Osteocyte (in vitro differentiated cells): Measurements from ENCODE around the gene RNF40. TPM values are rescaled to one million over a fixed set of nuclear protein-coding genes. Genes with fewer than 3 reads are reported as not detected.
"Not testable (repeated sequence)": the region's sequence is repeated elsewhere in the genome, so short reads cannot be mapped to it uniquely, and the experiment has no call there.

Source experiments
- DNase-seq: peaks from one replicate; pipeline ENCODE4 v3.0.0; 2021; ENCODE audit warnings: mixed read lengths; ENCODE audit not compliant: unreplicated experiment; ENCODE audit errors: extremely low spot score
- H3K27ac Mint-ChIP-seq: one replicate; pipeline ENCODE4 v1.8.0; 2021; ENCODE audit warnings: mild to moderate bottlenecking, mixed read lengths; ENCODE audit not compliant: unreplicated experiment
- H3K27me3 Mint-ChIP-seq: one replicate; pipeline ENCODE4 v1.8.0; 2021; ENCODE audit warnings: mixed read lengths; ENCODE audit not compliant: unreplicated experiment
- H3K36me3 Mint-ChIP-seq: one replicate; pipeline ENCODE4 v1.8.0; 2021; ENCODE audit warnings: mixed read lengths; ENCODE audit not compliant: unreplicated experiment
- H3K4me1 Mint-ChIP-seq: one replicate; pipeline ENCODE4 v1.8.0; 2021; ENCODE audit warnings: mixed read lengths; ENCODE audit not compliant: unreplicated experiment
- H3K4me3 Mint-ChIP-seq: one replicate; pipeline ENCODE4 v1.8.0; 2021; ENCODE audit warnings: mild to moderate bottlenecking, moderate library complexity, mixed read lengths; ENCODE audit not compliant: unreplicated experiment
- H3K9me3 Mint-ChIP-seq: one replicate; pipeline ENCODE4 v1.8.0; 2021; ENCODE audit warnings: mixed read lengths; ENCODE audit not compliant: unreplicated experiment
- total RNA-seq: library from RNA; stranded (reverse); gene quantifications from 2 replicates; pipeline ENCODE4 v1.2.1, GENCODE V29; 2021
- TF ChIP-seq, protein P1 (sequence below): fragments of 200-600 bp; sonication (generic); IDR thresholded peaks from 2 replicates; pipeline ENCODE4 v1.5.0; 2021; ENCODE audit warnings: antibody characterized with exemption, mild to moderate bottlenecking, moderate library complexity

The RNF40 gene
- total RNA-seq, 1 donor from 2014 or later, result 118 TPM

DNA sequence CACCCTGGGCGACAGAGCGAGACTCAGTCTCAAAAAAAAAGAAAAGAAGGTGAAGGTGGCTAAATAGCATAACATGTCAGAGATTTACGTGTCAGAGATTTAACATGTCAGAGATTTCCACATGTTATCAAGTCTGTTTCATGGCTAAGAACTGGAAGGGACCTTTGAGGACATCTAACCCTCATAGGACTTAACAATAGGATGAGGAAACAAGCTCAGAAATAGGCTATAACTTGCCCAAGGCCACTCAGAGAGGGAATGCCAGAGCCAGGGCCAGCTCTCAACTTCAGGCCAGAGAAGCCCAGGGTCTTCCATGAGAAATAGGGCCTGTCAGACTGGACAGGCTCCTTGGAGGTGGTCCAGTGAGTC, 51.7 kb downstream of the RNF40 start:
- H3K36me3 Mint-ChIP-seq, result no peaks in the 10 kb centered on the region
- peaks cover 3% of the 10 kb centered on the region for H3K27me3 Mint-ChIP-seq
- H3K27ac Mint-ChIP-seq, result peak overlapping the region; percentile 78
- H3K4me3 Mint-ChIP-seq, result peak overlapping the region; percentile 80
- no peaks in the 10 kb centered on the region for H3K9me3 Mint-ChIP-seq
- DNase-seq, result no peak
- peaks cover 11% of the 10 kb centered on the region for H3K4me1 Mint-ChIP-seq
- TF ChIP-seq, protein P1, sequence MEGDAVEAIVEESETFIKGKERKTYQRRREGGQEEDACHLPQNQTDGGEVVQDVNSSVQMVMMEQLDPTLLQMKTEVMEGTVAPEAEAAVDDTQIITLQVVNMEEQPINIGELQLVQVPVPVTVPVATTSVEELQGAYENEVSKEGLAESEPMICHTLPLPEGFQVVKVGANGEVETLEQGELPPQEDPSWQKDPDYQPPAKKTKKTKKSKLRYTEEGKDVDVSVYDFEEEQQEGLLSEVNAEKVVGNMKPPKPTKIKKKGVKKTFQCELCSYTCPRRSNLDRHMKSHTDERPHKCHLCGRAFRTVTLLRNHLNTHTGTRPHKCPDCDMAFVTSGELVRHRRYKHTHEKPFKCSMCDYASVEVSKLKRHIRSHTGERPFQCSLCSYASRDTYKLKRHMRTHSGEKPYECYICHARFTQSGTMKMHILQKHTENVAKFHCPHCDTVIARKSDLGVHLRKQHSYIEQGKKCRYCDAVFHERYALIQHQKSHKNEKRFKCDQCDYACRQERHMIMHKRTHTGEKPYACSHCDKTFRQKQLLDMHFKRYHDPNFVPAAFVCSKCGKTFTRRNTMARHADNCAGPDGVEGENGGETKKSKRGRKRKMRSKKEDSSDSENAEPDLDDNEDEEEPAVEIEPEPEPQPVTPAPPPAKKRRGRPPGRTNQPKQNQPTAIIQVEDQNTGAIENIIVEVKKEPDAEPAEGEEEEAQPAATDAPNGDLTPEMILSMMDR, result no peak

DNA sequence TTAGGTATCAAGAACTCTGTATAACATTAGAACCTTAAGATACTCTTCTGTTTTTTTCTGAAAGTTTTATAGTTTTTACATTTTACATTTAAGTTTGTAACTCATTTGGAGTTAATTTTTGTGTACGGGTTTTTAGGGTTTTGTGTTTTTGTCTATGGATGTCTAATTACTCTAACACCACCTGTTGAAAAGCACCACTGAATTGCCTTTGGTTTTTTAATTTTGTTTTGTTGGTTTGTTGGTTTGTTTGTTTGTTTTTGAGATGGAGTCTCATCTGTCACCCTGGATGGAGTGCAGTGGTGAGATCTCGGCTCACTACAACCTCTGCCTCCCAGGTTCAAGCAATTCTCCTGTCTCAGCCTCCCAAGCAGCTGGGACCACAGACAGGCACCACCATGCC, 54.6 kb downstream of the RNF40 start:
- DNase-seq, result no peak
- Mint-ChIP-seq H3K27me3 (peaks cover under 1% of the 10 kb centered on the region), H3K27ac (no peak overlapping the region), H3K9me3 (peaks cover 2% of the 10 kb centered on the region), H3K4me1 (peaks cover 11% of the 10 kb centered on the region), H3K4me3 (no peak overlapping the region), H3K36me3 (no peaks in the 10 kb centered on the region)
- TF ChIP-seq, protein P1, result no peak

DNA sequence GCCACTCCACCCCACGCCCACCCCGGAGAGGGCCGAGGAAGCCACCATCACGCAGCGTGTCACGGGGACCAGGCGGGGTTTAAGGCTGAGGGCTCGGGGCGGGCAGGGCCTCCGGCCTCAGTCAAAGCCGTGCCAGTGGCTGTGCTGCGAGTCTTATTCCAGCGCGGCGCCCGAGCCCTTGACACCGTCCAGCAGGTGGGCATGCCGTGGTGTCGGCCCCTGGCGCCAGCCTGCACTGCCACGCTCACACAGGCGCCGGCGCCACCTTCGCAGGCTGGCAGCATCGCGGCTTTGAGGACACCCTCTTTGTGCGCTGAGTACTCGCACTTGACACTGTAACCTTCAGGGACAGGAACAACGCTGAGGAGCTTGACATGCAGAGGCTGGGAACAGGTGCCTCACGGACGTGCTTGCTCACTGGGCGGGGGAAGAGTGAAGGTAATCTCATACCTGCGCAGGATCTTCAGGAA, 58.9 kb downstream of the RNF40 start:
- no peaks in the 10 kb centered on the region for H3K27me3 Mint-ChIP-seq
- H3K4me1 Mint-ChIP-seq, result no peaks in the 10 kb centered on the region
- H3K36me3 Mint-ChIP-seq, result no peaks in the 10 kb centered on the region
- peaks cover 4% of the 10 kb centered on the region for H3K9me3 Mint-ChIP-seq
- no peak overlapping the region for H3K4me3 Mint-ChIP-seq
- no peak overlapping the region for H3K27ac Mint-ChIP-seq
- DNase-seq, result no peak
- TF ChIP-seq, protein P1, result no peak

DNA sequence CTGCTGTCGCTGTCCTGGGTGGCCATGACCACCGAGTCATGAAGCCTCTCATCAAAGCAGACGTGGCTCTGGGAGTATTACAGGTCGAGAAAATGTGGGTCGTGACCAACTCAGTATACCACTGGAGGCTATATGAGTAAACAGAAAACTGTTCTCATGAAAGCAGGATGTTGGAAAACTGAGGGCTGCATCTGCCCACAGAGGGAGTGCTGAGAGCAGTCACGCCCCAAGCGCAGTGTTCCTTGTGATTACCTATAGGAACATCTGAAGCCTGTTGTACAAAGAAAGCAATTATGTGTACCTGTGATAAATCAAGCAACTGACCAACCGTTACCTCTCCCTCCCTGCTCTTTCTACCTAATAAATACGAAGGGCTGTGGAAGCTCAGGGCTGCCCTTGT, 59.3 kb downstream of the RNF40 start:
- H3K4me1 Mint-ChIP-seq, H3K27me3 Mint-ChIP-seq, H3K36me3 Mint-ChIP-seq, H3K4me3 Mint-ChIP-seq, H3K27ac Mint-ChIP-seq, DNase-seq, H3K9me3 Mint-ChIP-seq: not testable (repeated sequence)

DNA sequence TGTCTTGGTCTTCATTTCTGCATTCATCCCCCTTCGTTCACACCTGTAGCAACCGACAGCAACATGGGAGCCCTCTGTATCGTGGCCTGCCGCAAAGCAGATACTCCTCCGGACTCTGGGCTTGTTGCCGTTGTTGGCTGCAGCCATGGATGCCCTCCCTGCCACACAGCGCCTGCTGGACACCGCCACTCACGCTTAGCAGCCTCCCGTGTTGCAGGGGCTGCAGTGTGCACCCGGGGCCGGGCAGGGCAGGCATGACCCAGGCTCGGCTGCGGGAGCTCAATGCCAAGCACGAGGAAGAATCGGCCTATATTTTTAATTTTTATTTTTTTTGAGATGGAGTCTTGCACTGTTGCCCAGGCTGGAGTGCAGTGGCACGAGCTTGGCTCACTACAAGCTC, 59.8 kb downstream of the RNF40 start:
- no peak for DNase-seq
- TF ChIP-seq, protein P1, result no peak
- Mint-ChIP-seq H3K27me3 (no peaks in the 10 kb centered on the region), H3K4me1 (no peaks in the 10 kb centered on the region), H3K9me3 (peaks cover 4% of the 10 kb centered on the region), H3K27ac (no peak overlapping the region), H3K4me3 (no peak overlapping the region), H3K36me3 (no peaks in the 10 kb centered on the region)

Other genes starting within 250 kb of the RNF40 start
- gene ZNF768, start 235.8 kb upstream of the RNF40 start, total RNA-seq, result 36.4 and 37.1 TPM in 2 replicates
- gene ZNF747, start 227.5 kb upstream of the RNF40 start, total RNA-seq, result 4.3 and 4.8 TPM in 2 replicates
- gene ZNF764, start 203.9 kb upstream of the RNF40 start, total RNA-seq, result 10.1 and 12.1 TPM in 2 replicates
- gene ZNF688, start 190.6 kb upstream of the RNF40 start, total RNA-seq, result 10.9 and 11.3 TPM in 2 replicates
- gene ZNF785, start 176.6 kb upstream of the RNF40 start, total RNA-seq, result 14.8 and 19.8 TPM in 2 replicates
- 8.8 and 9.1 TPM in 2 replicates for gene ZNF689, start 151.9 kb upstream of the RNF40 start, total RNA-seq
- 44.7 and 52.0 TPM in 2 replicates for gene PRR14, start 111.4 kb upstream of the RNF40 start, total RNA-seq
- 66.5 and 67.4 TPM in 2 replicates for gene FBRS, start 103.9 kb upstream of the RNF40 start, total RNA-seq
- gene SRCAP, start 63.2 kb upstream of the RNF40 start, total RNA-seq, result 69.2 and 73.5 TPM in 2 replicates
- gene PHKG2, start 13.9 kb upstream of the RNF40 start, total RNA-seq, result 28.6 and 31.1 TPM in 2 replicates
- gene CFAP119, start 260 bp upstream of the RNF40 start, total RNA-seq, result 5.0 and 9.7 TPM in 2 replicates
- gene ZNF629, start 24.9 kb downstream of the RNF40 start, total RNA-seq, result 26.7 and 27.2 TPM in 2 replicates
- 37.6 and 38.1 TPM in 2 replicates for gene BCL7C, start 131.8 kb downstream of the RNF40 start, total RNA-seq
- gene CTF1, start 134.3 kb downstream of the RNF40 start, total RNA-seq, result 5.1 and 6.0 TPM in 2 replicates
- 23.1 and 24.3 TPM in 2 replicates for gene FBXL19, start 161.2 kb downstream of the RNF40 start, total RNA-seq
- gene ORAI3, start 186.7 kb downstream of the RNF40 start, total RNA-seq, result 25.2 and 30.0 TPM in 2 replicates
- gene SETD1A, start 195.4 kb downstream of the RNF40 start, total RNA-seq, result 20.1 and 22.6 TPM in 2 replicates
- 7.5 and 7.6 TPM in 2 replicates for gene HSD3B7, start 222.9 kb downstream of the RNF40 start, total RNA-seq
- 1.8 and 4.5 TPM in 2 replicates for gene STX1B, start 248.3 kb downstream of the RNF40 start, total RNA-seq